C4-2B (cell line): ENCODE data around the gene PANK3.

Source experiments
- ZFX ChIP-seq: fragments of 450-650 bp; IDR thresholded peaks from 2 replicates; pipeline ENCODE4 v1.6.1; 2017
- TF ChIP-seq, protein P1 (sequence below): fragments of 450-650 bp; conservative IDR thresholded peaks from 2 replicates; pipeline ENCODE4 v1.5.1; 2017; ENCODE audit warnings: mild to moderate bottlenecking

DNA sequence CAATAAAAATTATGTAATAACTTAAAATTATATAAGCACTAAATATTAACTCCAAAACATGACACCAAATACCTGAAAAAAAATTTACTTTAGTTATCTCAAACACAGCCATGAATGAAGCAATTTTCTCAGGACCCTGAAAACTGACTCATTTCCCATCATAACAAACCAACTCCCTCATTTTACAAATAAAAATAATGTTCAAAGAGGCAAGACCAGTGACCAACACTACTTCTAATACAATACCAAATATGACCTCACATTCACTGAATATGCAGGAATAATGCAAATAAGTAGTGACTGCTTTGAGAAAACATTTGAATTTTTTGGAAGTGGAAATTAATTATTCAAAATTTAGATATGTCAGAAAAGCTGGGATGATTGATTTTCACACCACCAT lies 28.5 kb downstream of the PANK3 start:
- TF ChIP-seq, protein P1, sequence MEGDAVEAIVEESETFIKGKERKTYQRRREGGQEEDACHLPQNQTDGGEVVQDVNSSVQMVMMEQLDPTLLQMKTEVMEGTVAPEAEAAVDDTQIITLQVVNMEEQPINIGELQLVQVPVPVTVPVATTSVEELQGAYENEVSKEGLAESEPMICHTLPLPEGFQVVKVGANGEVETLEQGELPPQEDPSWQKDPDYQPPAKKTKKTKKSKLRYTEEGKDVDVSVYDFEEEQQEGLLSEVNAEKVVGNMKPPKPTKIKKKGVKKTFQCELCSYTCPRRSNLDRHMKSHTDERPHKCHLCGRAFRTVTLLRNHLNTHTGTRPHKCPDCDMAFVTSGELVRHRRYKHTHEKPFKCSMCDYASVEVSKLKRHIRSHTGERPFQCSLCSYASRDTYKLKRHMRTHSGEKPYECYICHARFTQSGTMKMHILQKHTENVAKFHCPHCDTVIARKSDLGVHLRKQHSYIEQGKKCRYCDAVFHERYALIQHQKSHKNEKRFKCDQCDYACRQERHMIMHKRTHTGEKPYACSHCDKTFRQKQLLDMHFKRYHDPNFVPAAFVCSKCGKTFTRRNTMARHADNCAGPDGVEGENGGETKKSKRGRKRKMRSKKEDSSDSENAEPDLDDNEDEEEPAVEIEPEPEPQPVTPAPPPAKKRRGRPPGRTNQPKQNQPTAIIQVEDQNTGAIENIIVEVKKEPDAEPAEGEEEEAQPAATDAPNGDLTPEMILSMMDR: no peak
- no peak for TF ChIP-seq ZFX
